ENCODE measurements around the gene FKBP5.

- TF ChIP-seq, protein P1, sequence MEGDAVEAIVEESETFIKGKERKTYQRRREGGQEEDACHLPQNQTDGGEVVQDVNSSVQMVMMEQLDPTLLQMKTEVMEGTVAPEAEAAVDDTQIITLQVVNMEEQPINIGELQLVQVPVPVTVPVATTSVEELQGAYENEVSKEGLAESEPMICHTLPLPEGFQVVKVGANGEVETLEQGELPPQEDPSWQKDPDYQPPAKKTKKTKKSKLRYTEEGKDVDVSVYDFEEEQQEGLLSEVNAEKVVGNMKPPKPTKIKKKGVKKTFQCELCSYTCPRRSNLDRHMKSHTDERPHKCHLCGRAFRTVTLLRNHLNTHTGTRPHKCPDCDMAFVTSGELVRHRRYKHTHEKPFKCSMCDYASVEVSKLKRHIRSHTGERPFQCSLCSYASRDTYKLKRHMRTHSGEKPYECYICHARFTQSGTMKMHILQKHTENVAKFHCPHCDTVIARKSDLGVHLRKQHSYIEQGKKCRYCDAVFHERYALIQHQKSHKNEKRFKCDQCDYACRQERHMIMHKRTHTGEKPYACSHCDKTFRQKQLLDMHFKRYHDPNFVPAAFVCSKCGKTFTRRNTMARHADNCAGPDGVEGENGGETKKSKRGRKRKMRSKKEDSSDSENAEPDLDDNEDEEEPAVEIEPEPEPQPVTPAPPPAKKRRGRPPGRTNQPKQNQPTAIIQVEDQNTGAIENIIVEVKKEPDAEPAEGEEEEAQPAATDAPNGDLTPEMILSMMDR (IDR thresholded peaks at IDR 0.05 in 2 of 3, conservative IDR thresholded peaks at IDR 0.05 in 1 of 3; ENCODE audit: control insufficient read depth in 2 of 3, extremely low read depth in 1 of 3, insufficient read depth in 1 of 3, low read depth in 3 of 3, low read length in 3 of 3) = no peak
- no peak for TF ChIP-seq CBX3 (IDR thresholded peaks at IDR 0.05; ENCODE audit: borderline replicate concordance, low read depth)
- TF ChIP-seq EGR1 (IDR thresholded peaks at IDR 0.05; ENCODE audit: borderline replicate concordance in 1 of 2, low read depth in 2 of 2, low read length in 2 of 2) = no peak
- TF ChIP-seq RB1 (IDR thresholded peaks at IDR 0.05; ENCODE audit: borderline replicate concordance) = no peak
- no peak for TF ChIP-seq ATF2 (IDR thresholded peaks at IDR 0.05; ENCODE audit: low read length)
These were observed 11.3 kb downstream of the FKBP5 start for GRCh38 chr6:35677456-35677855.

Measured in GM12878 (cell line).